ENCODE data around the gene COL4A1. TPM values are rescaled to one million over a fixed set of nuclear protein-coding genes. Genes with fewer than 3 reads are reported as not detected.

COL4A1 gene
- total RNA-seq, 1 donor from 2014 or later = 105 TPM

DNA sequence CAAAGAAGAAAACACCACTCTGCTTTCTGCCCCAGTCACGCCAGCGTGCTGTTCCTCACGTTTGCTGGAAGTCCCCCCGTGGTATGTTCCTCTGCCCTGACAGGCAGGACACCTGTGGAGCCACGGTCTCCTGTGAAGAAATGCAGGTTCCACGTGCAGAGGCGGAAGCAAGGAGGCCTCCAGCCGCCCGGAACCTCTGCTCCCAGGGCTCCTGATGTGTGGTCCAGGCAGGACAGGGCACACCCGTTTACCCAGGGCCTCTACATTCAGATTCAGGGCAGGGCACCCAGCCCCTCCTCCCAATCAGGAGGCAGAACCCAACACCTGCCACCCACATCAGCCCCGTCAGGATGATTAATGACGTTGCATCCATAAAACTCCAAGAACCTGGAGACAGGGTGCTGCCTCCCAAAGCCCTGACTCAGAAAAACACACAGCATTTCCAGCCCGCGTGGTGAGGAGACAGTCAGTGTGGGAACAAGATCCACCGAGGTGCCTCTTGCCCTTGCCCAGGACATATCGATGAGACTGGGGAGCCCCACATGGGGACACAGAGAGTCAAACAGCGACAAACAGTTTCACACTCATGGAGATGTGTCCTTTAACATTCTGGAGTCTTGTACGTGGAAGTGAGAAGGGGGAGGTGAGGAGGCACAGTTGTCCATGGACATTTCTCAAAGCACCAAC is 76.2 kb downstream of the COL4A1 start:
- Histone ChIP-seq H2AFZ (replicated peaks) (no peak overlapping the region), H3K9me3 (ENCODE audit: low read depth) (no peaks in the 10 kb centered on the region), H3K9ac (no peak overlapping the region), H3K36me3 (no peaks in the 10 kb centered on the region), H3F3A (ENCODE audit: low read depth) (no peaks in the 10 kb centered on the region), H3K27me3 (no peaks in the 10 kb centered on the region), H3K79me2 (ENCODE audit: low read depth) (no peaks in the 10 kb centered on the region), H3K4me1 (peaks cover 9% of the 10 kb centered on the region), H3K4me2 (no peak overlapping the region), H4K20me1 (ENCODE audit: low read depth) (no peaks in the 10 kb centered on the region), H3K4me3 (no peak overlapping the region), H3K27ac (no peak overlapping the region)
- Mint-ChIP-seq H3K36me3 (peaks cover 9% of the 10 kb centered on the region), H3K27me3 (ENCODE audit: insufficient read depth, low read depth) (peaks cover 8% of the 10 kb centered on the region), H3K4me3 (no peak overlapping the region), H3K27ac (no peak overlapping the region), H3K4me1 (peaks cover 22% of the 10 kb centered on the region), H3K9me3 (no peaks in the 10 kb centered on the region)
- DNase-seq (ENCODE audit: low spot score) = no peak
- TF ChIP-seq EZH2 (IDR thresholded peaks at IDR 0.05) (no peak), EZH2phosphoT487 (IDR thresholded peaks at IDR 0.05) (no peak)
- TF ChIP-seq, protein P1, sequence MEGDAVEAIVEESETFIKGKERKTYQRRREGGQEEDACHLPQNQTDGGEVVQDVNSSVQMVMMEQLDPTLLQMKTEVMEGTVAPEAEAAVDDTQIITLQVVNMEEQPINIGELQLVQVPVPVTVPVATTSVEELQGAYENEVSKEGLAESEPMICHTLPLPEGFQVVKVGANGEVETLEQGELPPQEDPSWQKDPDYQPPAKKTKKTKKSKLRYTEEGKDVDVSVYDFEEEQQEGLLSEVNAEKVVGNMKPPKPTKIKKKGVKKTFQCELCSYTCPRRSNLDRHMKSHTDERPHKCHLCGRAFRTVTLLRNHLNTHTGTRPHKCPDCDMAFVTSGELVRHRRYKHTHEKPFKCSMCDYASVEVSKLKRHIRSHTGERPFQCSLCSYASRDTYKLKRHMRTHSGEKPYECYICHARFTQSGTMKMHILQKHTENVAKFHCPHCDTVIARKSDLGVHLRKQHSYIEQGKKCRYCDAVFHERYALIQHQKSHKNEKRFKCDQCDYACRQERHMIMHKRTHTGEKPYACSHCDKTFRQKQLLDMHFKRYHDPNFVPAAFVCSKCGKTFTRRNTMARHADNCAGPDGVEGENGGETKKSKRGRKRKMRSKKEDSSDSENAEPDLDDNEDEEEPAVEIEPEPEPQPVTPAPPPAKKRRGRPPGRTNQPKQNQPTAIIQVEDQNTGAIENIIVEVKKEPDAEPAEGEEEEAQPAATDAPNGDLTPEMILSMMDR (IDR thresholded peaks at IDR 0.05) = no peak

DNA sequence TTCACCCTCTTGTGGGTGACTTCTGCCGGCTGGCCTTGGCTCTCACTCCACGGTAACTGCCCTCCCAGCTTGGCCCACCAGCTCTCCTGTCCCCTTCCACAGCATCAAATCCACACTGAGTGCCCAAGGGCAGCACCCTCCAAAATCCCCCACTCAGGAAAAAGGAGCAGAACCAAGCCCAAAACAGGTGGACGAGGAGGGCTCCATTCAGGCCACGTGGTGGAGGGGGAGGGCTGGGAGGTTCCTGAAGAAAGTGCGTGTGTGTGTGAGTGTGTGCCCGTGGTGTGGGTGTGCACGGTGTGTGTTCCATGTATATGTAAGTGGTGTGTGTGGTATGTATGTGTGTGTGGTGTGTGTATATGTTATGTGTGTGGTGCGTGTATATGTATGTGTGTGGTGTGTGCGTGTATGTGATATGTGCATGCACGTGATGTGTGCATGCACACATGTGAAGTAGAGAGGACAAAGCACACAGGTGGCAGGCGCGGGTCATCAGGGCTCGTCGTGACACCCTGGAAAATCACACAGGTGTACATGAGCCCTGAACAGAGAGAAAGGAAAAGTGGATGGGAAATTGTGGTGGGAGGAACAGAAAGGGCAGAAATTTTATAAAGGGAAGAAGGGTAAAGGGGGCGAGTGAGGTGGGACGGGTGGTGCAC is 76.9 kb downstream of the COL4A1 start:
- H3K4me3 ChIP-seq = no peak overlapping the region
- Mint-ChIP-seq H3K27me3 (ENCODE audit: insufficient read depth, low read depth) (peaks cover 8% of the 10 kb centered on the region), H3K36me3 (peaks cover 9% of the 10 kb centered on the region), H3K4me3 (no peak overlapping the region), H3K4me1 (peaks cover 22% of the 10 kb centered on the region), H3K9me3 (no peaks in the 10 kb centered on the region), H3K27ac (peak overlapping the region; percentile 1)
- H3K27ac ChIP-seq = no peak overlapping the region
- TF ChIP-seq EZH2 (IDR thresholded peaks at IDR 0.05) (no peak), EZH2phosphoT487 (IDR thresholded peaks at IDR 0.05) (no peak)
- TF ChIP-seq, protein P1 (IDR thresholded peaks at IDR 0.05) = no peak
- H3K4me1 ChIP-seq = peaks cover 9% of the 10 kb centered on the region
- no peaks in the 10 kb centered on the region for H3K27me3 ChIP-seq
- no peaks in the 10 kb centered on the region for H4K20me1 ChIP-seq (ENCODE audit: low read depth)
- H3K9me3 ChIP-seq (ENCODE audit: low read depth) = no peaks in the 10 kb centered on the region
- H3K9ac ChIP-seq = no peak overlapping the region
- no peak for DNase-seq (ENCODE audit: low spot score)
- no peak overlapping the region for H3K4me2 ChIP-seq
- H3K79me2 ChIP-seq (ENCODE audit: low read depth) = no peaks in the 10 kb centered on the region
- no peak overlapping the region for H2AFZ ChIP-seq (replicated peaks)
- no peaks in the 10 kb centered on the region for H3K36me3 ChIP-seq
- no peaks in the 10 kb centered on the region for H3F3A ChIP-seq (ENCODE audit: low read depth)

DNA sequence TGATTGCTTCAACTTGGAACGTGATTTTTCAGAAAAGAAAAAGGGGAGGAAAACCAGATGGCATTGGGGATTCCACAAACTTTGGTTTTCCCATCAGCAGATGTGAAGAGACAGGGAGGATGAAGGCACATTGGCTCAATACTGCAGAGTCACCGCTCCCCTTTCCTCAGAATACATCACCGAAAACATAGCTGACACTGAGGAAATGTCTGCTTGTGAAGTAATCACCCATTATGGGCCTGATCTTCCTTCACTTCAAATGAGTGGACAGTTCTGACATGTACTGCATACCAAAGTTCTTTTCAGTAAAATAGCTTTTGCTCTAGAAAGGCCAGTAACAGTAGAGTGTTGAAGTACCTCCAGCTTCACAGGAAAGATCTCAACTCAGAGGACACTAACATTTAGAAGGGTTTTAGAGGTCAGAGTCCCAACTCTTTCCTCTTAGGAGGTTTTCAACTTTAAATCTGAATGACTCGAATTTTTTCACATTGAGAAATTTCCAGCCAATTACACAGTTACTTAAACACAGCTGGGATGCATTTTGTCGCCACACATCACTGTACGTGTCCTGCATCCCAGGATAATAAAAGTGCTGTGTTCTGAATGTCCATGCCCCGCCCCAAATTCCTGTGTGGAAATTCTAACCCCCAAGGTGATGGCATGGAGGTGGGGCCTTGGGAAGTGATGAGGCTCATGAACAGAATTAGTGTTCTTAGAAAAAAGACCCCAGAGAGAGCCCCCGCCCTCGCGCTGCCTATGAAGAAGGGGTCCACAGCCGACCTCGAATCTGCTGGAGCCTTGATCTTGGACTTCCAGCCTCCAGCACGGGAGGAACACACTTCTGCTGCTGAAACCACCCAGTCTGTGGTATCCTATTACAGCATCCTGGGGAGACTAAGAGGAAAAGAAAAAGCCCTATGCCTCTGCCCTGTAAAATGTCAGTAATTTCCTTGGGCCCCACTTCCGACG is 77.7 kb downstream of the COL4A1 start:
- DNase-seq (ENCODE audit: low spot score) = no peak
- H3K4me3 ChIP-seq = no peak overlapping the region
- Mint-ChIP-seq H3K27ac (no peak overlapping the region), H3K9me3 (no peaks in the 10 kb centered on the region), H3K4me1 (peaks cover 22% of the 10 kb centered on the region), H3K27me3 (ENCODE audit: insufficient read depth, low read depth) (peaks cover 11% of the 10 kb centered on the region), H3K36me3 (peaks cover 9% of the 10 kb centered on the region), H3K4me3 (no peak overlapping the region)
- H3K9me3 ChIP-seq (ENCODE audit: low read depth) = no peaks in the 10 kb centered on the region
- no peak overlapping the region for H3K27ac ChIP-seq
- H3K79me2 ChIP-seq (ENCODE audit: low read depth) = no peaks in the 10 kb centered on the region
- no peak overlapping the region for H2AFZ ChIP-seq (replicated peaks)
- no peaks in the 10 kb centered on the region for H3F3A ChIP-seq (ENCODE audit: low read depth)
- H3K9ac ChIP-seq = no peak overlapping the region
- no peak overlapping the region for H3K4me2 ChIP-seq
- H4K20me1 ChIP-seq (ENCODE audit: low read depth) = no peaks in the 10 kb centered on the region
- TF ChIP-seq EZH2 (IDR thresholded peaks at IDR 0.05) = no peak
- TF ChIP-seq, protein P1 (IDR thresholded peaks at IDR 0.05) = no peak
- H3K4me1 ChIP-seq = peaks cover 9% of the 10 kb centered on the region
- H3K27me3 ChIP-seq = no peaks in the 10 kb centered on the region
- H3K36me3 ChIP-seq = no peaks in the 10 kb centered on the region

Measured in neural progenitor cell (in vitro differentiated cells).